AG08396 (cell line): Measurements from ENCODE around the gene TGM3.

Source experiments
- DNase-seq: peaks from one replicate; pipeline ENCODE4 v3.0.0; 2012; ENCODE audit warnings: low spot score, mixed read lengths

Gene TGM3

GRCh38 chr20:2380601-2381000, 84.8 kb downstream of the TGM3 start, which contains the start of gene TGM6:
TSS of gene TGM6 (plus strand) at chr20:2380901. CDS start at chr20:2380969, 68 bp downstream.
- DNase-seq: no peak

- DNase-seq: no peak
These were observed 85.5 kb downstream of the TGM3 start for GRCh38 chr20:2381303-2381702.

- no peak for DNase-seq
These were observed 87.0 kb downstream of the TGM3 start for GRCh38 chr20:2382833-2383232.

- no peak for DNase-seq
These were observed 89.2 kb downstream of the TGM3 start for GRCh38 chr20:2385026-2385425.

- DNase-seq: no peak
These were observed 89.7 kb downstream of the TGM3 start for GRCh38 chr20:2385496-2385895.

GRCh38 chr20:2386516-2387179, 90.8 kb downstream of the TGM3 start:
- no peak for DNase-seq

GRCh38 chr20:2387180-2387577, 91.4 kb downstream of the TGM3 start:
- peak; percentile 32 for DNase-seq

GRCh38 chr20:2387580-2387979, 91.8 kb downstream of the TGM3 start:
- DNase-seq: no peak
